M059J (cell line): Measurements from ENCODE around the gene LRIG1. TPM values are rescaled to one million over a fixed set of nuclear protein-coding genes. Genes with fewer than 3 reads are reported as not detected.
"Not testable (repeated sequence)": the region's sequence is repeated elsewhere in the genome, so short reads cannot be mapped to it uniquely, and the experiment has no call there.

Experiments
- DNase-seq: peaks from one replicate; pipeline ENCODE4 v3.0.0-alpha.2; 2012; ENCODE audit warnings: low read depth
- total RNA-seq: library from RNA; depleted of rRNA; stranded (reverse); fragments of >200 nt; shearing (Covaris generic); gene quantifications from 2 replicates; pipeline ENCODE4 v1.2.3, GENCODE V29; 2014

LRIG1 gene
- total RNA-seq, 1 experiment from 2014 or later = 10.0 TPM

DNA sequence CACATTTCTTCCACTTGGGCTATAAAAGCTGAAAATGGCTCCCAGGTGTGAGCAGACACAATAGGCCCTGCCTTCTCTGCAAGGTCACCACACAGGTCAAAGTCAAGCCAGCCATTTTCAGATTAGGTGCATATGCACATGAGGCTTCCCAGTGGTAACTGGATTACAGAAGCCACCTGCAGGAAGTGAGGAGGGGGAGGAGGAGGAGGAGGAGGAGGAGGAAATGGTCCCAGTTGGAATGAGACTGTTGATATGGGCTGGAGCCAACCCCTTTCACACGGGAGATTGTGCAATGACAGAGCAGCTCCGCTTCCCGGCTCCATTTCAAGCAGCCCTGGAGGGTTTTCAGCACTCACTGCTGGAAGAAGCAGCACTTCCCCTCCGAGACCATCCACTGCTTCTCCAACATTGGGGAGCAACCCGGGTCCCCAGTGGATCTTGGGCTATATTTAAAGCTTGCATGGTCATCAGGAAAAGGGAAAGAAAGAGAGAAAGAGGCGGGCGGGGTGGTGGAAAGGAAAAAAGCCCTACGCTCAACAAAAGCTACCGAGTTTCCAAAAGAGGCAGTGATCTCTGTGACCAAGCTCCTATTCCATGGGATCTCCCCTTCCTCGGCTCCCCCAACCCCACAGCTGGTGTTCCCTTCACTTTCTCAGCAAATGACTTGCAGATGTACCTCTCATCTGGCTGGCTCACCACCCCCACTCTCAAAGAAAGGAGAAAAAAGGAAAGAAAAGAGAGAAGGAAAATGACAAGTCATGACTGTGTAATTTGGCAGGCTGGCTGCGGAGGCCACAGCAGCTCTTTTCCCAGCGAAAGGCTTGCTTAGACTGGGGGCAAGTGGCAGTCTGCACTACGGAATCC lies 58.3 kb downstream of the LRIG1 start:
- peak; percentile 71 for DNase-seq

GRCh38 chr3:66441692-66442091 lies 59.1 kb downstream of the LRIG1 start:
- DNase-seq = no peak

DNA sequence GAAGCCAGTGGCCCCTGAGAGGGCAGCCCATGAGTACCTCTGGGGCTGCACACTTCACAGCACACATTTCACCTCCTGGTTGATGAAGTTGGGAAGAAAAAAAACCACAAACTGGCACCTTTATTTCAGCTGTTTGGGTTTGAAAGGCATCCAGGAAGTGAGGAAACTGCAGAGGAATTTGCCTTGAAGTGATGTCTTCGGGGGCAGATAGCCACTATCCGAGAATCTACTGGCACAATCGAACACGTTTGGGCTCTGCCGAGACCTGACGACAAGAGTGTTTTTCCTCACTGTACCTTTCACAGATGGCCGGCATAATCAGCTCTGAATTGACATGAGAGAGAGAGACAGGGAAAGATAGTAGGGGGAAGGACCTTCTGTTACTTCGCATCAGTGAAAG lies 59.7 kb downstream of the LRIG1 start:
- peak; percentile 83 for DNase-seq

- peak; percentile 11 for DNase-seq
These were observed 61.0 kb downstream of the LRIG1 start for GRCh38 chr3:66439666-66440344.

DNA sequence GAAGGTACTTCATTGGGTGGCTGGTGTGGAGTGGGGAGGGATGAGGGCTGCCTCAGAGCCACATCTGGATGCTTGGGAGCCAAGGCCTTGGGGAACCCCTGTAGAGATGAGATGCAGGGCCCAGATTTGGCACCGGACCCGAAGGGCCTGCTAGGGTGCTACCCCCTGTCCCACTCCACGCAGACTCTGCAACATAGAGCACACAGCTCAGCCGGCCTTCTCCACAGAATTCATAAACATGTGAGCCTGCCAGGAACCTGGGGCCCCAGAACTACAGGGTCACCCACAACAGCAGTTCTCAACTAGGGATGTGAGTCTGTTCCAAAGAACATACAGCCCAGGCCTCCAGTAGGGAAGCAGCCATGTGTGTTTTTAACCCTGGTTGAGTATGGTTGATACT lies 62.8 kb downstream of the LRIG1 start:
- no peak for DNase-seq

DNA sequence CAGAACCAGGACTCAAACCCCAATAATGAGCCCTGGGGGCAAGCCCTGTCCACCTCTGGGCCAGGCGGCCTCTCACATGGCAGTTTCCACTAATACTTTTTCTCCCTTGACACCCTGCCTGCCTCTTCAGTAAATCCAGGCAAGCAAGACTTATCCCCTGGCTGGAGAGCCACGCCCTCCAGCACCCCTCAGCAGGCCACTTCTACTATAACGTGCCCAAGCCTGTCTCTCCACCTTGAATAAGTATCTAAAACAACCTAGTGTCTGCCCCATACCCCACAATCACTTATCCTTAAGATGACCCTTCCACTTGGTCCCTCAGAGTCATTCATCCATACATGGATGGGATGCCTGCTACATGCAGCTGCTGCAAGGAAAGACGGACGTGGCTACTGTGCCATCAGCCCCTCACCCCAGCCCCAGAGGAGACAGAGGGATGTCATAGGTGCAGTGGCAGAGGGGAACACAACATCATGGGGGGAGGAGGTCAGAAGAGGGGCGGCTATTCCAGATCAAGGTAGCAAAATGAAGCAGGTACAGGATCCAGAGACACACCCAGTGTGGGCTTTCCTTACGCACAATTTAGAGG lies 63.4 kb downstream of the LRIG1 start:
- no peak for DNase-seq

GRCh38 chr3:66435989-66436388 lies 64.8 kb downstream of the LRIG1 start:
- DNase-seq = no peak

DNA sequence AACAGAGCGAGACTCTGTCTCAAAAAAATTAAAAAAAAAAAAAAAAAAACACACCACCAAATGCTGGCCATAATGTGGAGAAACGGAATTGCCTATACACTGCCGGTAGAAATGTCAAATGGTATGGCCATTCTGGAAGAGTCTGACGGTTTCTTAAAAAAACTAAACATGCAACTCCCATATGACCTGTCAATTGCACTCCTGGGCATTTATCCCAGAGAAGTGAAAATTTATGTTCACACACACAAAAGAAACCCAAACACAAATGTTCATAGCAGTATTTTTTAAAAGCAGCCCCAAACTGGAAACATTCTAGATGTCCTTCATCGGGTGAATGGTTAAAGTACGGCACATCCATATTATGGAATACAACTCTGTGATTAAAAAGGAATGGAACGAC lies 66.1 kb downstream of the LRIG1 start:
- no peak for DNase-seq

DNA sequence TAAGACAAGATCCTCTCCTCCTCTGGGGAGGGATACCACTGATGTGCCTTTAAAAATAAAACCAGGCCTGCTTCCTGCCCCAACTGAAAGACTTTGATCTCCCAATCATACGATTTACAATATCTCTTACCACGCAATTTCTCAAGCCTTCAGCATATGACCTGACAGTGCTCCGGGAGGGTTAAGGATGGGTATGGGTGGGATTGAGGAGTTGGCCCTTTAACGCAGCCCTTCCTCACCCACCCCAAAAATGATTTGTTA lies 67.4 kb downstream of the LRIG1 start:
- no peak for DNase-seq

GRCh38 chr3:66432767-66433521 lies 67.9 kb downstream of the LRIG1 start:
- DNase-seq = no peak

DNA sequence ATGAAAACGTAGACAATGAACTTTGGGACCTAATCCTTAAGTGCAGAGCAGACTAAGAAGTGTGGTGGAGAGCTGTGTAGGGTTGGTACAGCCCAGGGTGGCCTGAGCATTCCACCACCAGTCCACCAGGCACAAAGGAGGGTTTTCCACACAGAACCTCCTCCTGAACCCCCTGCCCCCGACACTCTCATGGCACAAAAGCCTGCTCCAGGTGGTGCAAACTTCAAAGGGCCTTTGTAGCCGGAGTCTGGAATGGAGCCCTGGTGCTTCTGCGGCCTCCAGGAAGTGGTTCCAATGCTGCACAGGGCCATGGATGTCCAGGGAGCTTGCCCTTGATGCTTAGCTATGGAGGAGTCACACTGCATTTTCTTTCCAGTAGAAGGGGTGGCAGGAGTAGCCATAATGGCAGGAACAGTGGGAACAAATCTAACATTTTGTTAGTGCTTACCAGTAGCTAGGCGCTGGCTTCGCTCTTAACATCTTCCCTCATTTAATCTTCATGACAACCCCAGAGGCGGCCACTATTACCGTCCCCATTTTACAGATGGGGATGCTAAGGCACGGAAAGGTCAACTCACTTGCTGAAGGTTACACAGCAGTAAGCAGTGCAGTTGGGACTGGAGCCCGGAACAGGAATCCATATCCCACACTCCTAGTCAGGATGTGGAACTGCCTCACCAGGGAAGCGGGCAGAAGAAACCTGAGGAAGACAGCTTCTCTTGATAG lies 68.6 kb downstream of the LRIG1 start:
- no peak for DNase-seq

GRCh38 chr3:66431494-66431893 lies 69.3 kb downstream of the LRIG1 start:
- peak; percentile 88 for DNase-seq

- DNase-seq = no peak
These were observed 69.9 kb downstream of the LRIG1 start for GRCh38 chr3:66430876-66431275.

DNA sequence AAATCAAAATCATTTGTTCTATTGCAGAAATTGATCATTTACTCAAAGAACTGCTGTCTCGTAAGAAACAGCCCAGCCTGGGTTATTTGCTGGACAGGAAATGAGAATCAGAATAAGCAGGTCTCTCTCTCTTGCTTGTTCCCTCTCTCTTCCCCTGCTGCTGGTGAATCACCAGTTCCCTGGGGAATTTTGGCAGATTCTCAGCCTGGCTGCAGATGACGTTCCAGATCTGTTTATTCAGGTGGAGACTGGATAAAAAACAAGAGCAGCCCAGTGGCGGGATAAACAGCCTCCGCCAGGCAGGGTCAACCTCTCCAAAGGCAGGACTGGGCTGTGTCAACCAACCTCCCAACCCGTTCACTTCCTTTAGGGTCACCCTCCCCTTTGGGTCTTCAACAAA lies 72.1 kb downstream of the LRIG1 start:
- DNase-seq = peak; percentile 91

DNA sequence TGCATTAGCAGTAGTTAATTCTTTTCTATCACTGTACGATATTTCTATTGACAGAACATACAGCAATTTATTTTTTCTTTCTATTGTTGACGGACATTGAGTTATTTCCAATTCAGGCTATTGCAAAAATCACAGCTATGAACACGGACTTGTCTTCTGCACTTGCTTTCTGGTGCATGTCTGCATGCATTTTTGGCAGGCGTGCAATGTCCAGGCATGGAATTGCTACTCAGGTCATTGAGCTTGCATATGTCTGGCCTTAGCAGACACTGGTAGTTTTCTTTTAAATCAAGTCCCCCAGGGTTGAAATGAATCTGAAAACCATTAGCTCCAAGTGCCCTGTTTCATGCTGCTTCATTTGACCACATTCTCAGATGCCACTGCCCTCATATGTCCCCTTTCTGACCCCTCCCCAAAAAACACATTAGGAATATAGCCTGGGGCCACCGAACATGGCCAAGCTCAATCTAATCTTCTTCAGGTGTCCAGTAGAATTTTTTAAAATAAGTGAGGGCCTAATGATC lies 72.8 kb downstream of the LRIG1 start:
- no peak for DNase-seq

DNA sequence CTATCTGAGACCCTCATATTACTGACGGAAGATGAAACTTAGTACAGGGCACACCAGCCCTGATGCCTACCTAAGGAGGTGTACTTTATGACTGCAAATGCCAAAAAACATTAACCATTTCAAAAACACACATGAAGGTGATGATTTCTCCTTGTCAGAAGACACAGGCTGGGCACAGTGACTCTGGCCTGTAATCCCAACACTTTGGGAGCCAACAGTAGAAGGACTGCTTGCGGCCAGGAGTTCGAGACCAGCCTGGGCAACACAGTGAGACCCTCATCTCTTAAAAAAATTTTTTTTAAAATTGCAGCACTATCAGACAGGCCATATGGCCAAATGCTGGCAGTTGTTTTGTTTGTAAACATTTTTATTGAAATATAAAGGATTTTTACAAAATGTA lies 73.5 kb downstream of the LRIG1 start:
- no peak for DNase-seq

- no peak for DNase-seq
These were observed 74.7 kb downstream of the LRIG1 start for GRCh38 chr3:66426135-66426534.

GRCh38 chr3:66425576-66426114 lies 75.2 kb downstream of the LRIG1 start:
- DNase-seq = no peak

GRCh38 chr3:66425032-66425431 lies 75.8 kb downstream of the LRIG1 start:
- DNase-seq = no peak

- DNase-seq = peak; percentile 52
These were observed 77.0 kb downstream of the LRIG1 start for GRCh38 chr3:66423791-66424190.

DNA sequence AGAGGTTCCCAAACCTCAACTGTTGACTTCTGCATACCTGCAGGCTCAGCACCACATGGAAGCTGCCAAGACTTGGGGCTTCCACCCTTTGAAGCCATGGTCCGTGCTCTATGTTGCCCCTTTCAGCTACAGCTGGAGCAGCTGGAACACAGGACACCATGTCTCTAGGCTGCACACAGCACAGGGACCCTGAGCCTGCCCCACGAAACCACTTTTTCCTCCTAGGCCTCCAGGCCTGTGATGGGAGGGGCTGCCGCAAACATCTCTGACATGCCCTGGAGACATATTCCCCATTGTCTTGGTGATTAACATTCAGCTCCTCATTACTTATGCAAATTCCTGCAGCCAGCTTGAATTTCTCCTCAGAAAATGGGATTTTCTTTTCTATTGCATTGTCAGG lies 78.9 kb downstream of the LRIG1 start:
- not testable (repeated sequence) for DNase-seq
